ENCODE data around the gene GRIK4.

Gene GRIK4

GRCh38 chr11:120823159-120823558, 311.6 kb downstream of the GRIK4 start:
- no peak for DNase-seq

GRCh38 chr11:120824242-120824641, 312.7 kb downstream of the GRIK4 start:
- no peak for DNase-seq

GRCh38 chr11:120827198-120827597, 315.6 kb downstream of the GRIK4 start:
- no peak for DNase-seq

- DNase-seq, result no peak
Observed at GRCh38 chr11:120827820-120828219, 316.3 kb downstream of the GRIK4 start.

- no peak for DNase-seq
Observed at GRCh38 chr11:120828847-120829246, 317.3 kb downstream of the GRIK4 start.

GRCh38 chr11:120830085-120830620, 318.6 kb downstream of the GRIK4 start:
- DNase-seq, result no peak

GRCh38 chr11:120832481-120833238, 321.1 kb downstream of the GRIK4 start:
- DNase-seq, result no peak

- DNase-seq, result no peak
Observed at GRCh38 chr11:120834686-120835210, 323.2 kb downstream of the GRIK4 start.

- peak; percentile 72 for DNase-seq
Observed at GRCh38 chr11:120835601-120836228, 324.2 kb downstream of the GRIK4 start.

GRCh38 chr11:120837696-120838095, 326.1 kb downstream of the GRIK4 start:
- no peak for DNase-seq

- no peak for DNase-seq
Observed at GRCh38 chr11:120839201-120839600, 327.7 kb downstream of the GRIK4 start.

GRCh38 chr11:120839846-120840402, 328.4 kb downstream of the GRIK4 start:
- no peak for DNase-seq

- no peak for DNase-seq
Observed at GRCh38 chr11:120840661-120841060, 329.1 kb downstream of the GRIK4 start.

GRCh38 chr11:120841074-120841473, 329.5 kb downstream of the GRIK4 start:
- no peak for DNase-seq

- DNase-seq, result no peak
Observed at GRCh38 chr11:120842195-120842594, 330.6 kb downstream of the GRIK4 start.

- DNase-seq, result no peak
Observed at GRCh38 chr11:120853435-120853834, 341.9 kb downstream of the GRIK4 start.

GRCh38 chr11:120854988-120855387, 343.4 kb downstream of the GRIK4 start:
- no peak for DNase-seq

GRCh38 chr11:120857508-120857907, 346.0 kb downstream of the GRIK4 start:
- DNase-seq, result no peak

GRCh38 chr11:120858740-120859139, 347.2 kb downstream of the GRIK4 start:
- no peak for DNase-seq

- no peak for DNase-seq
Observed at GRCh38 chr11:120859552-120860295, 348.2 kb downstream of the GRIK4 start.

GRCh38 chr11:120863359-120863758, 351.8 kb downstream of the GRIK4 start:
- DNase-seq, result no peak

GRCh38 chr11:120867024-120867423, 355.5 kb downstream of the GRIK4 start:
- no peak for DNase-seq

- DNase-seq, result no peak
Observed at GRCh38 chr11:120867531-120867930, 356.0 kb downstream of the GRIK4 start.
